H1 (cell line): Measurements from ENCODE around the gene CXCL3. TPM values are rescaled to one million over a fixed set of nuclear protein-coding genes. Genes with fewer than 3 reads are reported as not detected.

Source experiments
- CTCF ChIA-PET: fragments of 300-600 bp; sonication (Branson Sonifier 250); formaldehyde crosslinking; loops from one replicate; lab custom pipeline; 2021; ENCODE audit not compliant: partially characterized antibody; lab: Charles Lee
- POLR2A ChIA-PET: fragments of 300-600 bp; sonication (Branson Sonifier 250); formaldehyde crosslinking; loops from one replicate; lab custom pipeline; 2021; ENCODE audit warnings: inconsistent platforms; ENCODE audit not compliant: partially characterized antibody; lab: Charles Lee
- DNase-seq, 2 experiments: peaks; one replicate each; pipeline versions ENCODE4 v3.0.0 to v3.0.0-alpha.2; 2010 to 2022; ENCODE audit warnings: low spot score in 2 of 2, low read depth in 1 of 2, mixed read lengths in 1 of 2
- FAIRE-seq: peaks from 2 replicates; lab custom pipeline; 2011; peaks lifted over from hg19 to GRCh38; lab: Jason Lieb, UNC
- H2AFZ ChIP-seq: 2 replicates; pipeline ENCODE4 v1.8.1; 2012; ENCODE audit warnings: low read length, inconsistent platforms
- H2AK5ac ChIP-seq: 2 replicates; pipeline ENCODE4 v1.6.1; 2013; ENCODE audit warnings: low read depth, low read length
- H2BK120ac ChIP-seq: replicated peaks from 2 replicates; pipeline ENCODE3; 2013; ENCODE audit warnings: low read depth, low read length, inconsistent platforms
- H2BK12ac ChIP-seq: 2 replicates; pipeline ENCODE4 v1.6.1; 2013; ENCODE audit warnings: low read depth, low read length
- H2BK15ac ChIP-seq: 2 replicates; pipeline ENCODE4 v1.6.1; 2013; ENCODE audit warnings: low read length
- H2BK20ac ChIP-seq: 2 replicates; pipeline ENCODE4 v1.6.1; 2013; ENCODE audit warnings: low read length
- H2BK5ac ChIP-seq: 2 replicates; pipeline ENCODE4 v1.6.1; 2013; ENCODE audit warnings: low read depth, low read length
- H3K14ac ChIP-seq: 2 replicates; pipeline ENCODE4 v1.6.1; 2013; ENCODE audit warnings: inconsistent platforms; ENCODE audit not compliant: insufficient read length
- H3K18ac ChIP-seq: 2 replicates; pipeline ENCODE4 v1.6.1; 2013; ENCODE audit warnings: low read length; ENCODE audit errors: extremely low read depth
- H3K23ac ChIP-seq: 2 replicates; pipeline ENCODE4 v1.6.1; 2013; ENCODE audit warnings: inconsistent platforms; ENCODE audit not compliant: insufficient read length
- H3K23me2 ChIP-seq: 2 replicates; pipeline ENCODE4 v1.6.1; 2013; ENCODE audit warnings: low read depth, low read length
- H3K27ac ChIP-seq: 2 replicates; pipeline ENCODE4 v1.6.1; 2011; ENCODE audit warnings: low read depth, low read length, inconsistent platforms
- H3K27me3 ChIP-seq, 4 experiments: replicated peaks in 1 of 4; 1 replicate in 1 of 4; 2 replicates in 3 of 4; pipeline versions ENCODE4 v1.6.1 to v1.8.1; 2011 to 2013; ENCODE audit warnings: low read length in 3 of 4, mild to moderate bottlenecking in 3 of 4, inconsistent platforms in 2 of 4, mixed read lengths in 2 of 4, moderate library complexity in 1 of 4; ENCODE audit not compliant: control insufficient read depth in 3 of 4, insufficient read depth in 3 of 4; ENCODE audit errors: extremely low read depth in 1 of 4
- H3K36me3 ChIP-seq, 4 experiments: 2 replicates each; pipeline versions ENCODE4 v1.6.1 to v1.8.1; 2011 to 2013; ENCODE audit warnings: mild to moderate bottlenecking in 4 of 4, low read length in 3 of 4, moderate library complexity in 2 of 4, control low read depth in 1 of 4, inconsistent platforms in 1 of 4; ENCODE audit not compliant: insufficient read depth in 4 of 4, control insufficient read depth in 2 of 4
- H3K4ac ChIP-seq: replicated peaks from 2 replicates; pipeline ENCODE3; 2013; ENCODE audit warnings: low read length, low read depth, mixed read lengths, inconsistent platforms; ENCODE audit not compliant: insufficient read length
- H3K4me1 ChIP-seq, 4 experiments: replicated peaks in 1 of 4; 1 replicate in 1 of 4; 2 replicates in 3 of 4; pipeline versions ENCODE4 v1.6.1 to v1.8.1; 2011 to 2013; ENCODE audit warnings: low read length in 3 of 4, inconsistent platforms in 2 of 4, mixed read lengths in 1 of 4; ENCODE audit not compliant: insufficient read depth in 4 of 4, control insufficient read depth in 3 of 4
- H3K4me2 ChIP-seq, 2 experiments: 2 replicates each; pipeline versions ENCODE4 v1.6.1 to v1.8.1; 2011 to 2013; ENCODE audit warnings: low read depth in 2 of 2, low read length in 2 of 2, control low read depth in 1 of 2, inconsistent platforms in 1 of 2, mild to moderate bottlenecking in 1 of 2; ENCODE audit not compliant: insufficient read depth in 1 of 2
- H3K4me3 ChIP-seq, 4 experiments: fragments of 200-600, 300-600 bp in 1 of 4; sonication (generic), shearing (Covaris generic), sonication (Bioruptor Twin) in 1 of 4; 2 replicates each; pipeline versions ENCODE4 v1.5.1 to v1.8.1; 2011 to 2016; ENCODE audit warnings: low read length in 4 of 4, low read depth in 3 of 4, control low read depth in 2 of 4, inconsistent platforms in 2 of 4, mild to moderate bottlenecking in 2 of 4, mixed read lengths in 1 of 4, moderate library complexity in 1 of 4; ENCODE audit not compliant: insufficient read depth in 2 of 4; ENCODE audit errors: extremely low read depth in 1 of 4
- H3K56ac ChIP-seq: replicated peaks from 2 replicates; pipeline ENCODE3; 2013; ENCODE audit warnings: low read depth, mild to moderate bottlenecking, mixed read lengths, low read length, inconsistent platforms; ENCODE audit not compliant: insufficient read length
- H3K79me1 ChIP-seq: 2 replicates; pipeline ENCODE4 v1.6.1; 2013; ENCODE audit warnings: low read depth, low read length, control low read depth
- H3K79me2 ChIP-seq, 2 experiments: 2 replicates each; pipeline versions ENCODE4 v1.6.1 to v1.8.1; 2012 to 2013; ENCODE audit warnings: low read length in 2 of 2, mild to moderate bottlenecking in 2 of 2, inconsistent platforms in 1 of 2; ENCODE audit not compliant: insufficient read depth in 2 of 2, control insufficient read depth in 1 of 2
- H3K9ac ChIP-seq, 4 experiments: replicated peaks in 1 of 4; 1 replicate in 1 of 4; 2 replicates in 3 of 4; pipeline versions ENCODE4 v1.6.1 to v1.8.1; 2011 to 2013; ENCODE audit warnings: low read depth in 3 of 4, low read length in 3 of 4, control low read depth in 2 of 4, mild to moderate bottlenecking in 2 of 4, moderate library complexity in 2 of 4, inconsistent platforms in 1 of 4; ENCODE audit errors: extremely low read depth in 1 of 4
- H3K9me3 ChIP-seq, 2 experiments: 2 replicates each; pipeline versions ENCODE4 v1.6.1 to v1.8.1; 2012 to 2013; ENCODE audit warnings: mild to moderate bottlenecking in 2 of 2, moderate library complexity in 2 of 2, control low read depth in 1 of 2, inconsistent platforms in 1 of 2, low read depth in 1 of 2, low read length in 1 of 2, mixed read lengths in 1 of 2; ENCODE audit not compliant: insufficient read depth in 2 of 2
- H4K20me1 ChIP-seq, 2 experiments: replicated peaks in 1 of 2; 2 replicates each; pipeline versions ENCODE3 to v1.8.1; 2011 to 2013; ENCODE audit warnings: inconsistent platforms in 2 of 2, low read length in 2 of 2, mild to moderate bottlenecking in 1 of 2; ENCODE audit not compliant: insufficient read depth in 2 of 2, control insufficient read depth in 1 of 2
- H4K5ac ChIP-seq: 2 replicates; pipeline ENCODE4 v1.6.1; 2013; ENCODE audit warnings: low read length, low read depth, mixed read lengths, inconsistent platforms; ENCODE audit not compliant: insufficient read length
- H4K8ac ChIP-seq: 2 replicates; pipeline ENCODE4 v1.8.0; 2013; ENCODE audit warnings: mild to moderate bottlenecking, moderate library complexity, low read length, inconsistent platforms; ENCODE audit not compliant: insufficient read depth; ENCODE audit errors: extremely low read depth
- H4K91ac ChIP-seq: replicated peaks from 2 replicates; pipeline ENCODE3; 2013; ENCODE audit warnings: low read length, mixed read lengths, inconsistent platforms; ENCODE audit not compliant: insufficient read length
- BRCA1 ChIP-seq: IDR thresholded peaks from 2 replicates; pipeline ENCODE4 v1.6.1; 2012; ENCODE audit warnings: low read depth, low read length, improper control_type of control experiment
- CEBPB ChIP-seq: IDR thresholded peaks from 2 replicates; pipeline ENCODE4 v1.6.1; 2012; ENCODE audit warnings: low read depth, low read length
- EGR1 ChIP-seq: IDR thresholded peaks from 2 replicates; pipeline ENCODE4 v1.6.1; 2011; ENCODE audit warnings: low read depth, low read length, borderline replicate concordance
- HDAC2 ChIP-seq, 2 experiments: fragments of 300-600 bp in 1 of 2; sonication (generic) in 1 of 2; IDR thresholded peaks; 2 replicates each; pipeline ENCODE4 v1.6.1; 2011 to 2012; ENCODE audit warnings: low read depth in 2 of 2, low read length in 2 of 2, mild to moderate bottlenecking in 2 of 2, moderate library complexity in 2 of 2, borderline replicate concordance in 1 of 2, inconsistent platforms in 1 of 2
- NRF1 ChIP-seq: IDR thresholded peaks from 2 replicates; pipeline ENCODE4 v1.6.1; 2011; ENCODE audit warnings: mild to moderate bottlenecking, low read depth, low read length, improper control_type of control experiment
- PHF8 ChIP-seq: fragments of 200-600 bp; sonication (generic); conservative IDR thresholded peaks from 2 replicates; pipeline ENCODE4 v1.7.1; 2012; ENCODE audit warnings: low read depth, mild to moderate bottlenecking, inconsistent platforms, low read length, moderate library complexity
- TAF7 ChIP-seq: optimal IDR thresholded peaks from 2 replicates; pipeline ENCODE3; 2011; ENCODE audit warnings: low read depth, mild to moderate bottlenecking, inconsistent platforms, low read length, moderate library complexity, borderline replicate concordance
- TCF12 ChIP-seq: IDR thresholded peaks from 2 replicates; pipeline ENCODE4 v1.6.1; 2011; ENCODE audit warnings: low read depth, mild to moderate bottlenecking, low read length
- YY1 ChIP-seq: IDR thresholded peaks from 2 replicates; pipeline ENCODE4 v1.6.1; 2011; ENCODE audit warnings: low read depth, mild to moderate bottlenecking, low read length
- polyA plus RNA-seq, 7 experiments: library from polyadenylated mRNA; depleted of rRNA in 3 of 7; stranded (reverse) in 5 of 7; unstranded in 2 of 7; fragments of >200 nt in 5 of 7; fragments of 200-250 nt in 2 of 7; gene quantifications; 1 replicate in 5 of 7; 2 replicates in 1 of 7; 4 replicates in 1 of 7; pipeline versions ENCODE4 v1.2.1 to v1.2.3, GENCODE V29; 2011 to 2013; ENCODE audit warnings: missing spikeins in 2 of 7, mixed read lengths in 2 of 7
- total RNA-seq: library from RNA; stranded (reverse); fragmentation: NEBNext Ultra II Directional; extraction: Animal tissue kit (Norgen Biotek cat#: 25700); gene quantifications from 2 replicates; pipeline ENCODE4 v1.2.1, GENCODE V29; 2021
- TF ChIP-seq, protein P1 (sequence below), 3 experiments: IDR thresholded peaks; 1 replicate in 2 of 3; 2 replicates in 1 of 3; pipeline versions ENCODE4 v1.5.1 to v1.6.1; 2011; ENCODE audit warnings: low read length in 3 of 3, mild to moderate bottlenecking in 3 of 3, inconsistent platforms in 2 of 3, low read depth in 1 of 3, moderate library complexity in 1 of 3; ENCODE audit not compliant: insufficient read depth in 1 of 3; ENCODE audit errors: control extremely low read depth in 1 of 3
- TF ChIP-seq, protein P2 (sequence below): IDR thresholded peaks from 2 replicates; pipeline ENCODE4 v1.6.1; 2011; ENCODE audit warnings: low read depth, mild to moderate bottlenecking, low read length; ENCODE audit not compliant: insufficient read depth
- TF ChIP-seq, protein P3 (sequence below): IDR thresholded peaks from 2 replicates; pipeline ENCODE4 v1.6.1; 2012; ENCODE audit warnings: inconsistent platforms

The CXCL3 gene
- total and polyA plus RNA-seq, 2 of the 8 experiments (the other 6 are each of a cell fraction or from before 2014, with no cell fraction given): 3.1 to 5.2 TPM

DNA sequence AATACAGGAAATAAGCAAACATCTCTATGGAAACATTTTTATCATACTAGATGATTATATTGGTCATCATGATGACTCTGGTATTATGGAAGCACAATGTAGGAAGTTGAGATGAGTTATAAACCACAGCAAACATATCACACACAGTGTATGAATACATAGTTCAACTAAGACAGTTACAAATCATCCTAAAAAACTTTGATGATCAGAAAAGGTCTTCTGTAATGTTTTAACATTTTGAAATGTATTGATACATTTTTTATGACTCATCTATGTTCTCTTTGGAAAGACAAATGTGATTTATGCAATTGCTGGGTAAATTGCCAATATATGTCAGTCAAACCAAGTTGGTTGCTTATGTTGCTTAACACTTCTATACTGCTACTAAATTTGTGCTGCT, 4.8 kb downstream of the CXCL3 start:
- Histone ChIP-seq H3K79me2 (no peaks in the 10 kb centered on the region), H4K91ac (no peak overlapping the region), H3K4me3 (no peak overlapping the region), H4K20me1 (no peaks in the 10 kb centered on the region), H2AK5ac (no peak overlapping the region), H3K14ac (no peak overlapping the region), H2AFZ (no peak overlapping the region), H3K27me3 (no peaks in the 10 kb centered on the region), H4K8ac (no peak overlapping the region), H3K27ac (no peak overlapping the region), H3K79me1 (no peaks in the 10 kb centered on the region), H3K23me2 (peaks cover 2% of the 10 kb centered on the region; the same call in 1 of the 2 replicates), H2BK20ac (no peak overlapping the region), H2BK15ac (no peak overlapping the region), H3K23ac (no peak overlapping the region), H3K4ac (no peak overlapping the region), H2BK12ac (no peak overlapping the region), H3K36me3 (no peaks in the 10 kb centered on the region; a peak in 1 of 8 replicates), H3K4me1 (peaks cover 0 to 6% (median 2%) of the 10 kb centered on the region in 4 experiments; a peak in 3 of 7 replicates), H2BK5ac (no peak overlapping the region), H3K56ac (no peak overlapping the region), H3K9ac (no peak overlapping the region), H3K18ac (no peak overlapping the region), H3K4me2 (no peak overlapping the region), H3K9me3 (no peaks in the 10 kb centered on the region), H2BK120ac (no peak overlapping the region), H4K5ac (no peak overlapping the region)
- ChIA-PET CTCF (no interaction called here), POLR2A (no interaction called here)
- DNase-seq: no peak
- no peak for FAIRE-seq
- TF ChIP-seq TAF7: no peak
- no peak for TF ChIP-seq TCF12
- no peak for TF ChIP-seq CEBPB
- TF ChIP-seq YY1: no peak
- no peak for TF ChIP-seq PHF8
- TF ChIP-seq, protein P1, sequence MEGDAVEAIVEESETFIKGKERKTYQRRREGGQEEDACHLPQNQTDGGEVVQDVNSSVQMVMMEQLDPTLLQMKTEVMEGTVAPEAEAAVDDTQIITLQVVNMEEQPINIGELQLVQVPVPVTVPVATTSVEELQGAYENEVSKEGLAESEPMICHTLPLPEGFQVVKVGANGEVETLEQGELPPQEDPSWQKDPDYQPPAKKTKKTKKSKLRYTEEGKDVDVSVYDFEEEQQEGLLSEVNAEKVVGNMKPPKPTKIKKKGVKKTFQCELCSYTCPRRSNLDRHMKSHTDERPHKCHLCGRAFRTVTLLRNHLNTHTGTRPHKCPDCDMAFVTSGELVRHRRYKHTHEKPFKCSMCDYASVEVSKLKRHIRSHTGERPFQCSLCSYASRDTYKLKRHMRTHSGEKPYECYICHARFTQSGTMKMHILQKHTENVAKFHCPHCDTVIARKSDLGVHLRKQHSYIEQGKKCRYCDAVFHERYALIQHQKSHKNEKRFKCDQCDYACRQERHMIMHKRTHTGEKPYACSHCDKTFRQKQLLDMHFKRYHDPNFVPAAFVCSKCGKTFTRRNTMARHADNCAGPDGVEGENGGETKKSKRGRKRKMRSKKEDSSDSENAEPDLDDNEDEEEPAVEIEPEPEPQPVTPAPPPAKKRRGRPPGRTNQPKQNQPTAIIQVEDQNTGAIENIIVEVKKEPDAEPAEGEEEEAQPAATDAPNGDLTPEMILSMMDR (IDR thresholded peaks at IDR 0.05; ENCODE audit: control extremely low read depth in 1 of 3, insufficient read depth in 1 of 3, low read depth in 1 of 3, low read length in 3 of 3): no peak
- TF ChIP-seq, protein P2, sequence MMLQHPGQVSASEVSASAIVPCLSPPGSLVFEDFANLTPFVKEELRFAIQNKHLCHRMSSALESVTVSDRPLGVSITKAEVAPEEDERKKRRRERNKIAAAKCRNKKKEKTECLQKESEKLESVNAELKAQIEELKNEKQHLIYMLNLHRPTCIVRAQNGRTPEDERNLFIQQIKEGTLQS: no peak
- TF ChIP-seq, protein P3, sequence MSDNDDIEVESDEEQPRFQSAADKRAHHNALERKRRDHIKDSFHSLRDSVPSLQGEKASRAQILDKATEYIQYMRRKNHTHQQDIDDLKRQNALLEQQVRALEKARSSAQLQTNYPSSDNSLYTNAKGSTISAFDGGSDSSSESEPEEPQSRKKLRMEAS: no peak
- TF ChIP-seq BRCA1: no peak
- no peak for TF ChIP-seq EGR1
- TF ChIP-seq NRF1: no peak
- no peak for TF ChIP-seq HDAC2 (IDR thresholded peaks at IDR 0.05; ENCODE audit: borderline replicate concordance in 1 of 2, low read depth in 2 of 2, low read length in 2 of 2)
